Fibroblast of mammary gland (primary cell): ENCODE results near the gene CEP41.

Experiments
- DNase-seq: peaks from one replicate; pipeline ENCODE4 v3.0.0-alpha.2; 2010; ENCODE audit warnings: low read depth
- H3K4me3 ChIP-seq: 2 replicates; pipeline ENCODE4 v1.5.1; 2011; ENCODE audit warnings: low read depth, mild to moderate bottlenecking, low read length, moderate library complexity; ENCODE audit not compliant: control insufficient read depth
- CTCF ChIP-seq: conservative IDR thresholded peaks from 2 replicates; pipeline ENCODE4 v1.5.1; 2011; ENCODE audit warnings: low read depth, low read length, inconsistent platforms; ENCODE audit not compliant: control insufficient read depth, insufficient read depth

Gene CEP41

GRCh38 chr7:130444751-130445407, 4.1 kb upstream of the CEP41 start:
- no peak overlapping the region for H3K4me3 ChIP-seq
- TF ChIP-seq CTCF, result no peak
- no peak for DNase-seq

GRCh38 chr7:130444234-130444633, 3.4 kb upstream of the CEP41 start:
- H3K4me3 ChIP-seq, result no peak overlapping the region
- TF ChIP-seq CTCF, result no peak
- DNase-seq, result peak; percentile 69

DNA sequence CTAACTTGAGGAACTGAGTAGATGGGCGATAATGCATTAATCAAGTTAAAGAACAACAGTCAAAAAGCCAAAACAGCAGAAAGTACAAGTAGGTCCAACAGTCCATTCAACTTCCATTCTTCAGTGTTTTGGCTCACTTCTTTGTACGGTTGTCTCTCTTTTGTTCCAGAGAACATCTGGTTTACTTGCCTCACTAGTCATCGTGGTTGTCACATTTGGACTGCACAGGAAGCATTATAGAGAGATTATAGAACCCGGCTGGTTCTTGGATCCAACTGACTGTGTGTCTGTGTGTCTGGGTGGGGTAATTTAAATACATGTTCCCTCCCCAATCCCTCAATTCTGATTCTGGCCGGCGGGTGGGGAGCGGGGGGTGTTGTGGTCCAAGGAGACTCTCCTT, 1.8 kb upstream of the CEP41 start:
- DNase-seq, result no peak
- no peak overlapping the region for H3K4me3 ChIP-seq
- no peak for TF ChIP-seq CTCF

GRCh38 chr7:130441408-130441869, 623 bp upstream of the CEP41 start:
- TF ChIP-seq CTCF, result no peak
- DNase-seq, result no peak
- H3K4me3 ChIP-seq, result peak overlapping the region; percentile 84

DNA sequence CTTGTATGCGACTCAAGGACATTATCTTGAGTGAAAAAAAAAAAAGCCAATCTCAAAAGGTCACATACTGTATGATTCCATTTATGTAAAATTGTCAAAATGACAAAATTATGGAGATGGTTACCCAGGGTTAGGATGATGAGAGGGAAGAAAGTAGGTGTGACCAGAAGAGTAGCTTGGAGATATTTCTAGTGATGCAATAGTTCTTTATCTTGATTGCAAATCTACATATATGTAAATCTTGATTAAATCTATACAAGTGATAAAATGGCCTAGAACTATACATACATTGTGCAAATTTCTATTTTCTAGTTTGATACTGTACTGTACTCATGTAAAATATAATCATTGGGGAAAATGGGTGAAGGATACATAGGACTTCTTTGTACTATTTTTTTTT, 4.6 kb downstream of the CEP41 start:
- no peak overlapping the region for H3K4me3 ChIP-seq
- no peak for DNase-seq
- TF ChIP-seq CTCF, result no peak

DNA sequence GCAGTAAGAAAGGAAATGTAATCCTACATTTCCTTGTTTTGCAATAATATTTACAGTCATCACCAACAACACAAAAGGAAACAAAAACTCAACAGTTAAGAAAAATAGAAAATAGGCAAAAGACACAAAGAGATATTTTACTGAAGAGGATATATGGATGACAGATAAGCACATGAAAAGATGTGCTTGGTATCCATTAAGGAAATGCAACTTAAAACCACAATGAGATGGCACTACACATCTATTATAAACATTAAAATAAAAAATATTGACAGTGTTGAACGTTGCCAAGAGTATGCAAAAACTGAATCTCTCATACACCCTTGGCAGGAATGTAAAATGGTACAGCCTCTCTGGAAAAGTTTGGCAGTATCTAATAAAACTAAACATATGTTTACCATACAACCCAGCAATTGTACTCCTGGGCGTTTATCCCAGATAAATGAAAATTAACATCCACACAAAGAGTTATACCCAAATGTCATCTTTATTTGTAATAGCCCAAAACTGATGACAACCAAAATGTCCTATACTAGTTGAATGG, 5.4 kb downstream of the CEP41 start:
- H3K4me3 ChIP-seq, result no peak overlapping the region
- no peak for TF ChIP-seq CTCF
- DNase-seq, result no peak
